MG63 (cell line): Measurements from ENCODE around the gene SLC30A2. TPM values are rescaled to one million over a fixed set of nuclear protein-coding genes. Genes with fewer than 3 reads are reported as not detected.
A peak's percentile ranks its signal among the peaks of the same experiment; 100 is the strongest.

Experiments used
- DNase-seq: peaks from one replicate; pipeline ENCODE4 v3.0.0-alpha.2; 2020
- H3K27me3 ChIP-seq: fragments of 250-450 bp; sonication (Bioruptor Pico); 2 replicates; pipeline ENCODE4 v1.5.1; 2020; ENCODE audit warnings: mild to moderate bottlenecking, moderate library complexity
- H3K36me3 ChIP-seq: fragments of 250-450 bp; sonication (Bioruptor Pico); 2 replicates; pipeline ENCODE4 v1.5.1; 2020; ENCODE audit warnings: mild to moderate bottlenecking, moderate library complexity
- H3K4me3 ChIP-seq: fragments of 250-450 bp; sonication (Bioruptor Pico); 2 replicates; pipeline ENCODE4 v1.5.1; 2020; ENCODE audit warnings: mild to moderate bottlenecking, moderate library complexity
- H3K9me3 ChIP-seq: fragments of 250-450 bp; sonication (Bioruptor Pico); 2 replicates; pipeline ENCODE4 v1.5.1; 2020; ENCODE audit warnings: mild to moderate bottlenecking, moderate library complexity
- total RNA-seq: library from RNA; depleted of rRNA; stranded (reverse); fragments of >200 nt; shearing (Covaris generic); gene quantifications from 2 replicates; pipeline ENCODE4 v1.2.3, GENCODE V29; 2014; ENCODE audit warnings: low replicate concordance; rRNA removed

The SLC30A2 gene
- total RNA-seq, 1 experiment from 2014 or later: not detected

DNA sequence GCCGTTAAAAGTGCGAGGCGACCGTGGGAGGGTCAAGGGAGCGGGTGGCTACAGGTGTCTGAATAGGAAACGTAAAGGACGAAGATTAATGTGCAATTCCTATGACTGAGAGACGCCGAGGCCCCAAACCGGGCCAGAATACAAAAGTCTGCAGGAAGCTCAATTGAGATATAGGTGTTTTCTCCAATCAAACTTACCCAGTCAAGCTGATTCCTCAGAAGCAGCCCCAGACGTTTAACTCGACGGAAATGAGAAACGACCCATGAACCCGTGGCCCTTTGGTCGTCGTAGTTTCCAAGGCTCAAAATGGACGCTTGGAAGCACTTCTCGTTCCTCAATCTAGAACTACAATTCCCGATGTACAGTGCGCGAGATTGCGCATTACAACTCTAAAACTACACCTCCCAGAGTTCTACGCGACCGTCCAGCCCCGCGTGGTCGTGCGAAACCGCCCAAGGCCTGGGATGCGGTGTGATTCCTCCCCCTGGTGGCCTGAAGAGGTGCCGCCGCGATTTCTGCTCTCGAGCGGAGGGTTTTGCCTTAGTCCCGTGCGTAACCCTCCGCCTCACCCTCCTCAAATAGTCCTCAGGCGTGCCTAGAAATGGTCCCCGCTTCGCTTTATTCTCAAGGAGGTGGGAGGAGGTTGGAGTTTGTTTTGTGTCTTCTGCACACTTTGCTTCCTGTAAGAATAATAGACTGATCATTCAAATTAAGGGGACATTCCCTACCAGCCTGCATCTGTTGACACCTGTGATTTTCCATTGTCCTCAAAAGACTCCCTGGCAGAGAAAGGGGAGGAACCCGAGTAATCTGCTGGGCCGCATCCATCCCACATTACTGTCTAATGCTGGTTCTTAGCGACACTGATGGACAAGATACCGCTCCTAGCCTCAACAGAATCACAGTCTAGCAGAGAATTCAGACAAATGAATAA is 47.8 kb downstream of the SLC30A2 start, which contains the start of gene PAFAH2:
TSS of gene PAFAH2 (minus strand) at position 236 of the 934 bp plus-strand sequence. CDS start 7,247 bp downstream, outside the sequence.
- no peaks in the 10 kb centered on the region for H3K9me3 ChIP-seq
- no peaks in the 10 kb centered on the region for H3K27me3 ChIP-seq
- H3K4me3 ChIP-seq: peak within 1 kb of the TSS; percentile 63
- H3K36me3 ChIP-seq: no peaks in the 10 kb centered on the region
- peak; percentile 95 for DNase-seq

GRCh38 chr1:25996966-25997827 is 48.7 kb downstream of the SLC30A2 start:
- H3K27me3 ChIP-seq: no peaks in the 10 kb centered on the region
- H3K36me3 ChIP-seq: no peaks in the 10 kb centered on the region
- no peaks in the 10 kb centered on the region for H3K9me3 ChIP-seq
- peak overlapping the region; percentile 63 for H3K4me3 ChIP-seq
- DNase-seq: no peak

- Histone ChIP-seq H3K27me3 (no peaks in the 10 kb centered on the region), H3K4me3 (no peak overlapping the region), H3K36me3 (no peaks in the 10 kb centered on the region), H3K9me3 (no peaks in the 10 kb centered on the region)
- no peak for DNase-seq
Observed at GRCh38 chr1:25994402-25995150, 51.3 kb downstream of the SLC30A2 start.

GRCh38 chr1:25993197-25993951 is 52.5 kb downstream of the SLC30A2 start:
- no peak for DNase-seq
- no peak overlapping the region for H3K4me3 ChIP-seq
- no peaks in the 10 kb centered on the region for H3K27me3 ChIP-seq
- H3K9me3 ChIP-seq: no peaks in the 10 kb centered on the region
- H3K36me3 ChIP-seq: no peaks in the 10 kb centered on the region

- Histone ChIP-seq H3K9me3 (no peaks in the 10 kb centered on the region), H3K36me3 (no peaks in the 10 kb centered on the region), H3K27me3 (no peaks in the 10 kb centered on the region), H3K4me3 (no peak overlapping the region)
- no peak for DNase-seq
Observed at GRCh38 chr1:25992689-25993171, 53.2 kb downstream of the SLC30A2 start.

DNA sequence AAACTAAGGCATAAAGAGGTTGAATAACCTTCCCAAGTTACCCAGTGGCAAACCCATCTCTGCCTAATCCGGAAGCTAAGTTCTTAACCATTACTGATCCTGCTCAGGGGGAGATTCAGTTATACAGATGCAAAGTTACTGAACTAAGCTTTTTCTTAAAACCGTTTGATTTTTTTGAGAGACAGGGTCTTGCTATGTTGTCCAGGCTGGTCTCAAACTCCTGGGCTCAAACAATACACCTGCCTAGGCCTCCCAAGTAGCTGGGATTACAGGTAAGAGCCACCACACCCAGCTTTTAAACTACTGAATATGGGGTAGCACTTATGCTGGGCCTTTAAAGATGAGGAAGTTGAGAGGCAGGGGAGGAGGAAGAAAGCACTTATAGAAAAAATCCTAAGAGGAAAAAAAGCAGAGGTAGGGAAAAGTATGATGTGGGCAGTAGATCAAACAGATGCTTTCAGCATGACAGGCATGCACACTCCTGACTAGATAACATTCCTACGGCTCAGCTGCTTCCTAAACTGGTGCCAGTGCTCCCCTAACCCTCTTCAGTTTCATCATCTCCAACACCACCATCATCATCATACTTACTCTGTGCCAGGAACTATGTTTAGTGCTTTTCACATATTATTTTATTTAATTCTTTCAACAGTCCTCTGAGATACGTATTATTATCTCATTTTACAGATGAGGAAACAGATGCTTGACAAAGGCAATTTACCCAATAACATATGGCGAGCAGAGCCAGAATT is 53.8 kb downstream of the SLC30A2 start:
- no peak for DNase-seq
- no peaks in the 10 kb centered on the region for H3K27me3 ChIP-seq
- H3K36me3 ChIP-seq: no peaks in the 10 kb centered on the region
- H3K9me3 ChIP-seq: no peaks in the 10 kb centered on the region
- H3K4me3 ChIP-seq: no peak overlapping the region

- Histone ChIP-seq H3K36me3 (0 out of 2 replicates have a peak, but pooled peaks cover 2% of the 10 kb centered on the region), H3K9me3 (no peaks in the 10 kb centered on the region), H3K27me3 (no peaks in the 10 kb centered on the region), H3K4me3 (no peak overlapping the region)
- DNase-seq: no peak
Observed at GRCh38 chr1:25990702-25991395, 55.1 kb downstream of the SLC30A2 start.

DNA sequence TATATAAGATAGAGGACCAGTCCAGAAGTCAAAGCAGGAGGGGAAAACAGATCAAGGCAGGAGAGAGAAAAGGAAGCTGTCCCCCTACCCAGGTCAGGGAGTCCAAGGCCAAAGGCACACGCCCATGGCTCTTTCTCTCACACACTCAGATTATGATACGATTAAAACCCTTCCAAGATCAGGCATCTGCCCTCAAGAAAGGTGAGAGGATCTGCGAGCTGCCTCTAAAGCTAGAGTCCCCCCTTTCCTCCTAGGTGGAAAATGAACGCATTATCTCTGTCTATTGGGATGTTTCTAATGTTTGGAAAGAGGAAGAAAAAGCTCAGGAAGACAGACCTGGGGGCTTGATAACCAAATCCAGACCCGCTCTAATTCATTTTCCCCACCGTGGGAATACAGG is 55.7 kb downstream of the SLC30A2 start:
- no peak overlapping the region for H3K4me3 ChIP-seq
- 0 out of 2 replicates have a peak, but pooled peaks cover 2% of the 10 kb centered on the region for H3K36me3 ChIP-seq
- no peaks in the 10 kb centered on the region for H3K9me3 ChIP-seq
- no peak for DNase-seq
- no peaks in the 10 kb centered on the region for H3K27me3 ChIP-seq

DNA sequence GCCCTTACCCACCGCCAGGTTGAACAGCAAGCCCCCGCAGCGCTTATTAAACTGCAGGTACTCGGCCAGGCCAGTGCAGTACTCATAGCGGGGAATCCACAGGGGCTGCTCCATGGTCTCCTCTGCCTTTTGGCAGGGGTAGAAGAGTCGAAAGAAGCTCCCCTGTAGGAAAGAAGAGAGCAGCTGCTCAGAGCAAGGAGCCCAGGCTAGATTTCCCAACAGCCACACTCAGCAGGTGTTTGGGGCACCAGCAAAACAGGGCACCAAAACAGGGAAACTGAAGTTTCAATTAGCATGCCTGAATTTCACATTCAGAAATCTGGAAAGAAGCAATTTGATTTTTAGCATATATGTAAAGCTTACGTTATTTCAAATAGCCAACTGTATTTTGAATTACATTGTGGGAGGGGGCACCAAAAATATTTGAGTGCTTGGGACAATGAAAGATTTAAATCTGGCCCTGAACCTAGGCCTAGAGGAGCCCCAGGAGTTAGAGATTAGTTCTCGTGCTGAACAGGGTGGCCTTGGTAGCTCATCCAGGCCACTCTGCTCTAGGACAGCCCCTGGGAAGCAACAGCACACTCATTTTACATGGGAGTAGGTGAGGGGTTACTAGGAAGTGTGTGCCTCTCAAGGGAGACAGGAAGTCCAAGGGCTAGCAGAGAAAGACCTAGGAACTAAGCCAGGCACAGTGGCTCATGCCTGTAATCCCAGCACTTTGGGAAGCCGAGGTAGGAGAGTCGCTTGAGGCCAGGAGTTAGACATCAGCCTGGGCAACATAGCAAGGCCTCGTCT is 56.3 kb downstream of the SLC30A2 start:
- 0 out of 2 replicates have a peak, but pooled peaks cover 2% of the 10 kb centered on the region for H3K36me3 ChIP-seq
- no peaks in the 10 kb centered on the region for H3K9me3 ChIP-seq
- H3K4me3 ChIP-seq: no peak overlapping the region
- H3K27me3 ChIP-seq: no peaks in the 10 kb centered on the region
- DNase-seq: no peak

GRCh38 chr1:25987951-25988350 is 58.0 kb downstream of the SLC30A2 start:
- no peak overlapping the region for H3K4me3 ChIP-seq
- no peak for DNase-seq
- H3K27me3 ChIP-seq: no peaks in the 10 kb centered on the region
- H3K36me3 ChIP-seq: 0 out of 2 replicates have a peak, but pooled peaks cover 2% of the 10 kb centered on the region
- H3K9me3 ChIP-seq: no peaks in the 10 kb centered on the region

Other genes with a start within 250 kb of the SLC30A2 start
- gene SELENON, start 245.9 kb downstream of the SLC30A2 start, total RNA-seq: 12.9 and 18.8 TPM in 2 replicates
- 18.2 and 24.3 TPM in 2 replicates for gene MTFR1L, start 226.2 kb downstream of the SLC30A2 start, total RNA-seq
- gene AUNIP, start 186.7 kb downstream of the SLC30A2 start, total RNA-seq: 10.3 and 20.6 TPM in 2 replicates
- 3.8 and 8.3 TPM in 2 replicates for gene PAQR7, start 170.4 kb downstream of the SLC30A2 start, total RNA-seq
- gene STMN1, start 139.7 kb downstream of the SLC30A2 start, total RNA-seq: 85.4 and 116 TPM in 2 replicates
- gene PAFAH2, start 48.1 kb downstream of the SLC30A2 start, total RNA-seq: 3.3 and 4.5 TPM in 2 replicates
- gene EXTL1, start 24.3 kb downstream of the SLC30A2 start, total RNA-seq: not detected in 2 replicates
- gene TRIM63, start 21.5 kb upstream of the SLC30A2 start, total RNA-seq: not detected in 2 replicates
- 2.4 and 10.4 TPM in 2 replicates for gene PDIK1L, start 65.7 kb upstream of the SLC30A2 start, total RNA-seq
- gene FAM110D, start 113.0 kb upstream of the SLC30A2 start, total RNA-seq: 0.07 TPM in 1 of 2 replicates, not detected in the other
- gene C1orf232, start 122.8 kb upstream of the SLC30A2 start, total RNA-seq: not detected in 2 replicates
- 27.8 and 45.7 TPM in 2 replicates for gene ZNF593, start 123.8 kb upstream of the SLC30A2 start, total RNA-seq
- not detected in 2 replicates for gene ZNF593OS, start 125.7 kb upstream of the SLC30A2 start, total RNA-seq
- gene CNKSR1, start 131.4 kb upstream of the SLC30A2 start, total RNA-seq: not detected in 2 replicates
- gene CATSPER4, start 144.5 kb upstream of the SLC30A2 start, total RNA-seq: not detected in 2 replicates
- 13.3 and 13.9 TPM in 2 replicates for gene CEP85, start 188.1 kb upstream of the SLC30A2 start, total RNA-seq
- gene SH3BGRL3, start 234.0 kb upstream of the SLC30A2 start, total RNA-seq: 20.2 and 22.3 TPM in 2 replicates